H1 (cell line): Measurements from ENCODE around the gene ELOVL5. TPM values are rescaled to one million over a fixed set of nuclear protein-coding genes. Genes with fewer than 3 reads are reported as not detected.
A peak's percentile ranks its signal among the peaks of the same experiment; 100 is the strongest.

Source experiments
- CTCF ChIA-PET: fragments of 300-600 bp; sonication (Branson Sonifier 250); formaldehyde crosslinking; loops from one replicate; lab custom pipeline; 2021; ENCODE audit not compliant: partially characterized antibody; lab: Charles Lee
- POLR2A ChIA-PET: fragments of 300-600 bp; sonication (Branson Sonifier 250); formaldehyde crosslinking; loops from one replicate; lab custom pipeline; 2021; ENCODE audit warnings: inconsistent platforms; ENCODE audit not compliant: partially characterized antibody; lab: Charles Lee
- DNase-seq, 2 experiments: peaks; one replicate each; pipeline versions ENCODE4 v3.0.0 to v3.0.0-alpha.2; 2010 to 2022; ENCODE audit warnings: low spot score in 2 of 2, low read depth in 1 of 2, mixed read lengths in 1 of 2
- FAIRE-seq: peaks from 2 replicates; lab custom pipeline; 2011; peaks lifted over from hg19 to GRCh38; lab: Jason Lieb, UNC
- H2AFZ ChIP-seq: 2 replicates; pipeline ENCODE4 v1.8.1; 2012; ENCODE audit warnings: low read length, inconsistent platforms
- H2AK5ac ChIP-seq: 2 replicates; pipeline ENCODE4 v1.6.1; 2013; ENCODE audit warnings: low read depth, low read length
- H2BK120ac ChIP-seq: replicated peaks from 2 replicates; pipeline ENCODE3; 2013; ENCODE audit warnings: low read depth, low read length, inconsistent platforms
- H2BK12ac ChIP-seq: 2 replicates; pipeline ENCODE4 v1.6.1; 2013; ENCODE audit warnings: low read depth, low read length
- H2BK15ac ChIP-seq: 2 replicates; pipeline ENCODE4 v1.6.1; 2013; ENCODE audit warnings: low read length
- H2BK20ac ChIP-seq: 2 replicates; pipeline ENCODE4 v1.6.1; 2013; ENCODE audit warnings: low read length
- H2BK5ac ChIP-seq: 2 replicates; pipeline ENCODE4 v1.6.1; 2013; ENCODE audit warnings: low read depth, low read length
- H3K14ac ChIP-seq: 2 replicates; pipeline ENCODE4 v1.6.1; 2013; ENCODE audit warnings: inconsistent platforms; ENCODE audit not compliant: insufficient read length
- H3K18ac ChIP-seq: 2 replicates; pipeline ENCODE4 v1.6.1; 2013; ENCODE audit warnings: low read length; ENCODE audit errors: extremely low read depth
- H3K23ac ChIP-seq: 2 replicates; pipeline ENCODE4 v1.6.1; 2013; ENCODE audit warnings: inconsistent platforms; ENCODE audit not compliant: insufficient read length
- H3K23me2 ChIP-seq: 2 replicates; pipeline ENCODE4 v1.6.1; 2013; ENCODE audit warnings: low read depth, low read length
- H3K27ac ChIP-seq: 2 replicates; pipeline ENCODE4 v1.6.1; 2011; ENCODE audit warnings: low read depth, low read length, inconsistent platforms
- H3K27me3 ChIP-seq, 4 experiments: replicated peaks in 1 of 4; 1 replicate in 1 of 4; 2 replicates in 3 of 4; pipeline versions ENCODE4 v1.6.1 to v1.8.1; 2011 to 2013; ENCODE audit warnings: low read length in 3 of 4, mild to moderate bottlenecking in 3 of 4, inconsistent platforms in 2 of 4, mixed read lengths in 2 of 4, moderate library complexity in 1 of 4; ENCODE audit not compliant: control insufficient read depth in 3 of 4, insufficient read depth in 3 of 4; ENCODE audit errors: extremely low read depth in 1 of 4
- H3K36me3 ChIP-seq, 4 experiments: 2 replicates each; pipeline versions ENCODE4 v1.6.1 to v1.8.1; 2011 to 2013; ENCODE audit warnings: mild to moderate bottlenecking in 4 of 4, low read length in 3 of 4, moderate library complexity in 2 of 4, control low read depth in 1 of 4, inconsistent platforms in 1 of 4; ENCODE audit not compliant: insufficient read depth in 4 of 4, control insufficient read depth in 2 of 4
- H3K4ac ChIP-seq: replicated peaks from 2 replicates; pipeline ENCODE3; 2013; ENCODE audit warnings: low read length, low read depth, mixed read lengths, inconsistent platforms; ENCODE audit not compliant: insufficient read length
- H3K4me1 ChIP-seq, 4 experiments: replicated peaks in 1 of 4; 1 replicate in 1 of 4; 2 replicates in 3 of 4; pipeline versions ENCODE4 v1.6.1 to v1.8.1; 2011 to 2013; ENCODE audit warnings: low read length in 3 of 4, inconsistent platforms in 2 of 4, mixed read lengths in 1 of 4; ENCODE audit not compliant: insufficient read depth in 4 of 4, control insufficient read depth in 3 of 4
- H3K4me2 ChIP-seq, 2 experiments: 2 replicates each; pipeline versions ENCODE4 v1.6.1 to v1.8.1; 2011 to 2013; ENCODE audit warnings: low read depth in 2 of 2, low read length in 2 of 2, control low read depth in 1 of 2, inconsistent platforms in 1 of 2, mild to moderate bottlenecking in 1 of 2; ENCODE audit not compliant: insufficient read depth in 1 of 2
- H3K4me3 ChIP-seq, 4 experiments: fragments of 200-600, 300-600 bp in 1 of 4; sonication (generic), shearing (Covaris generic), sonication (Bioruptor Twin) in 1 of 4; 2 replicates each; pipeline versions ENCODE4 v1.5.1 to v1.8.1; 2011 to 2016; ENCODE audit warnings: low read length in 4 of 4, low read depth in 3 of 4, control low read depth in 2 of 4, inconsistent platforms in 2 of 4, mild to moderate bottlenecking in 2 of 4, mixed read lengths in 1 of 4, moderate library complexity in 1 of 4; ENCODE audit not compliant: insufficient read depth in 2 of 4; ENCODE audit errors: extremely low read depth in 1 of 4
- H3K56ac ChIP-seq: replicated peaks from 2 replicates; pipeline ENCODE3; 2013; ENCODE audit warnings: low read depth, mild to moderate bottlenecking, mixed read lengths, low read length, inconsistent platforms; ENCODE audit not compliant: insufficient read length
- H3K79me1 ChIP-seq: 2 replicates; pipeline ENCODE4 v1.6.1; 2013; ENCODE audit warnings: low read depth, low read length, control low read depth
- H3K79me2 ChIP-seq, 2 experiments: 2 replicates each; pipeline versions ENCODE4 v1.6.1 to v1.8.1; 2012 to 2013; ENCODE audit warnings: low read length in 2 of 2, mild to moderate bottlenecking in 2 of 2, inconsistent platforms in 1 of 2; ENCODE audit not compliant: insufficient read depth in 2 of 2, control insufficient read depth in 1 of 2
- H3K9ac ChIP-seq, 4 experiments: replicated peaks in 1 of 4; 1 replicate in 1 of 4; 2 replicates in 3 of 4; pipeline versions ENCODE4 v1.6.1 to v1.8.1; 2011 to 2013; ENCODE audit warnings: low read depth in 3 of 4, low read length in 3 of 4, control low read depth in 2 of 4, mild to moderate bottlenecking in 2 of 4, moderate library complexity in 2 of 4, inconsistent platforms in 1 of 4; ENCODE audit errors: extremely low read depth in 1 of 4
- H3K9me3 ChIP-seq, 2 experiments: 2 replicates each; pipeline versions ENCODE4 v1.6.1 to v1.8.1; 2012 to 2013; ENCODE audit warnings: mild to moderate bottlenecking in 2 of 2, moderate library complexity in 2 of 2, control low read depth in 1 of 2, inconsistent platforms in 1 of 2, low read depth in 1 of 2, low read length in 1 of 2, mixed read lengths in 1 of 2; ENCODE audit not compliant: insufficient read depth in 2 of 2
- H4K20me1 ChIP-seq, 2 experiments: replicated peaks in 1 of 2; 2 replicates each; pipeline versions ENCODE3 to v1.8.1; 2011 to 2013; ENCODE audit warnings: inconsistent platforms in 2 of 2, low read length in 2 of 2, mild to moderate bottlenecking in 1 of 2; ENCODE audit not compliant: insufficient read depth in 2 of 2, control insufficient read depth in 1 of 2
- H4K5ac ChIP-seq: 2 replicates; pipeline ENCODE4 v1.6.1; 2013; ENCODE audit warnings: low read length, low read depth, mixed read lengths, inconsistent platforms; ENCODE audit not compliant: insufficient read length
- H4K8ac ChIP-seq: 2 replicates; pipeline ENCODE4 v1.8.0; 2013; ENCODE audit warnings: mild to moderate bottlenecking, moderate library complexity, low read length, inconsistent platforms; ENCODE audit not compliant: insufficient read depth; ENCODE audit errors: extremely low read depth
- H4K91ac ChIP-seq: replicated peaks from 2 replicates; pipeline ENCODE3; 2013; ENCODE audit warnings: low read length, mixed read lengths, inconsistent platforms; ENCODE audit not compliant: insufficient read length
- E2F6 ChIP-seq: IDR thresholded peaks from 2 replicates; pipeline ENCODE4 v1.6.1; 2012; ENCODE audit warnings: inconsistent platforms
- HDAC6 ChIP-seq: IDR thresholded peaks from one replicate; pipeline ENCODE4 v1.7.1; 2012; ENCODE audit warnings: low read depth, mild to moderate bottlenecking, inconsistent platforms, low read length, moderate library complexity
- JUN ChIP-seq: IDR thresholded peaks from 2 replicates; pipeline ENCODE4 v1.6.1; 2011; ENCODE audit warnings: low read depth, mild to moderate bottlenecking, improper control_type of control experiment, low read length
- KDM1A ChIP-seq: fragments of 200-600, 300-600 bp; sonication (generic); IDR thresholded peaks from 2 replicates; pipeline ENCODE4 v1.7.1; 2016; ENCODE audit warnings: mild to moderate bottlenecking, low read length, borderline replicate concordance
- POLR2A ChIP-seq, 2 experiments: IDR thresholded peaks; 1 replicate in 1 of 2; 2 replicates in 1 of 2; pipeline ENCODE4 v1.6.1; 2011; ENCODE audit warnings: low read depth in 2 of 2, low read length in 2 of 2, mild to moderate bottlenecking in 2 of 2; ENCODE audit errors: control extremely low read depth in 1 of 2
- POLR2AphosphoS5 ChIP-seq: IDR thresholded peaks from 2 replicates; pipeline ENCODE4 v1.6.1; 2011; ENCODE audit warnings: low read depth, low read length
- SAP30 ChIP-seq: fragments of 300-600 bp; sonication (generic); IDR thresholded peaks from 2 replicates; pipeline ENCODE4 v1.7.1; 2012; ENCODE audit warnings: low read length, moderate library complexity, mild to moderate bottlenecking, inconsistent platforms; ENCODE audit not compliant: insufficient read depth, insufficient replicate concordance
- TAF7 ChIP-seq: optimal IDR thresholded peaks from 2 replicates; pipeline ENCODE3; 2011; ENCODE audit warnings: low read depth, mild to moderate bottlenecking, inconsistent platforms, low read length, moderate library complexity, borderline replicate concordance
- TEAD4 ChIP-seq: IDR thresholded peaks from 2 replicates; pipeline ENCODE4 v1.6.1; 2012; ENCODE audit warnings: low read depth, low read length, inconsistent platforms, mixed read lengths
- WGBS, 2 experiments: shearing (Covaris generic) in 1 of 2; methylation state at CpG; one replicate each; pipeline versions ENCODE4 v1.1.6 to v1.1.7; 2013 to 2015; ENCODE audit warnings: low lambda C conversion rate in 2 of 2, mixed read lengths in 2 of 2, inconsistent platforms in 1 of 2, low coverage in 1 of 2, missing lambda C conversion rate in 1 of 2; ENCODE audit not compliant: insufficient replicate concordance in 2 of 2, insufficient coverage in 1 of 2, insufficient read length in 1 of 2; ENCODE audit errors: extremely low coverage in 1 of 2, missing lambda C conversion rate in 1 of 2; 5-methylcytosine and 5-hydroxymethylcytosine counted together
- polyA plus RNA-seq, 7 experiments: library from polyadenylated mRNA; depleted of rRNA in 3 of 7; stranded (reverse) in 5 of 7; unstranded in 2 of 7; fragments of >200 nt in 5 of 7; fragments of 200-250 nt in 2 of 7; gene quantifications; 1 replicate in 5 of 7; 2 replicates in 1 of 7; 4 replicates in 1 of 7; pipeline versions ENCODE4 v1.2.1 to v1.2.3, GENCODE V29; 2011 to 2013; ENCODE audit warnings: missing spikeins in 2 of 7, mixed read lengths in 2 of 7
- total RNA-seq: library from RNA; stranded (reverse); fragmentation: NEBNext Ultra II Directional; extraction: Animal tissue kit (Norgen Biotek cat#: 25700); gene quantifications from 2 replicates; pipeline ENCODE4 v1.2.1, GENCODE V29; 2021
- TF ChIP-seq, protein P1 (sequence below): IDR thresholded peaks from 2 replicates; pipeline ENCODE4 v1.6.1; 2011; ENCODE audit warnings: low read length, improper control_type of control experiment

ELOVL5 gene
- total and polyA plus RNA-seq, 2 of the 8 experiments (the other 6 are each of a cell fraction or from before 2014, with no cell fraction given) = 113 to 156 TPM

DNA sequence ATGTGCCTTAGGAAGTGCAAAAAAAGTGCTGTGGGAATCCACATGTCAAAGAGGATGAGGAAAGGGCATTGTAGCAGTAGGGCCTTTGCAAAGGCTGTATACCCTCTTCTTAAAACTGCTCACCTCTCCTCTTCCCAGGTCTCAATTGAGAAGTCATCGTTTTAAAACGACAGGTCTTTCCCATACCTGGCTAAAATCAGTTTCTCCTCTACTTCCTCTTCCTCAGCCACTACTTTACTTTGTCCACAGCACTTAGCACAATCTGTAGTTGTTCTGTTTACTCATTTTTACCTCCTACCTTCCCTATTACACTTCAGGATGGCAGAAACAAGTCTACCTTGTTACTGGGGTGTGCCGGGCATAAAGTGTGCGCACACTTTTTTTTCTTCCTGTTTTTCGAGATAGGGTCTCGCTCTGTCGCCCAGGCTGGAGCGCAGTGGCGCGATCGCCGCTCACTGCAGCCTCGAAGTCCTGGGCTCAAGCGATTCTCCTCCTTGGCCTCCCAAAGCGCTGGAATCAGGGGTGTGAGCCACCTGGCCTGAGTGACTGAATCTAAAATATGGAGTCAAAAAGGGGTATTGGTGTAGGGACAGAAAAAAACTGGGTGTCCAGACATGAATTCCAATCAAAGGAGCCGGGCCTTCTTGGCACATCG is 9.8 kb upstream of the ELOVL5 start:
- no peak overlapping the region for H3K4ac ChIP-seq
- H3K23ac ChIP-seq = no peak overlapping the region
- H3K4me2 ChIP-seq = peak overlapping the region; percentile 80 to 81
- H3K79me1 ChIP-seq = no peaks in the 10 kb centered on the region
- H2BK12ac ChIP-seq = peak overlapping the region; percentile 77; the same call in 1 of the 2 replicates
- peak overlapping the region; percentile 70 for H4K5ac ChIP-seq
- H3K56ac ChIP-seq = no peak overlapping the region
- no peaks in the 10 kb centered on the region; a peak in 2 of 7 replicates for H3K27me3 ChIP-seq
- peak overlapping the region; percentile 58 to 83 (median 68) for H3K4me3 ChIP-seq
- H3K9ac ChIP-seq = peak overlapping the region in 3 of 4 experiments; percentile 66 to 73 (median 70); a peak in 4 of 7 replicates
- H3K4me1 ChIP-seq = peaks cover 0 to 4% (median 2%) of the 10 kb centered on the region in 4 experiments; a peak in 3 of 7 replicates
- H2AFZ ChIP-seq = 0 out of 2 replicates have a peak overlapping the region, but pooled peaks have one; percentile 18
- no peak overlapping the region for H2AK5ac ChIP-seq
- H3K23me2 ChIP-seq = peaks cover 10% of the 10 kb centered on the region; the same call in 1 of the 2 replicates
- no peaks in the 10 kb centered on the region for H3K79me2 ChIP-seq
- ChIA-PET CTCF (no interaction called here), POLR2A (interaction anchor here (1.2 to 5.6 kb wide), 2 partner anchors 11 to 15 kb away, joined by 3 to 49 read pairs; partner anchors contain the start of gene ELOVL5)
- no peaks in the 10 kb centered on the region for H3K36me3 ChIP-seq
- H2BK5ac ChIP-seq = peak overlapping the region; percentile 95
- no peaks in the 10 kb centered on the region for H4K20me1 ChIP-seq
- DNase-seq = no peak
- peak overlapping the region; percentile 94 for H4K91ac ChIP-seq
- peak overlapping the region; percentile 62 for H2BK120ac ChIP-seq
- H3K18ac ChIP-seq = peak overlapping the region; percentile 89; the same call in 1 of the 2 replicates
- H3K14ac ChIP-seq = no peak overlapping the region
- FAIRE-seq = no peak
- H3K9me3 ChIP-seq = peaks cover under 1 to 5% of the 10 kb centered on the region in 2 experiments; a peak in 1 of 4 replicates
- H3K27ac ChIP-seq = peak overlapping the region; percentile 85; the same call in 1 of the 2 replicates
- H4K8ac ChIP-seq = peak overlapping the region; percentile 97
- H2BK15ac ChIP-seq = 0 out of 2 replicates have a peak overlapping the region, but pooled peaks have one; percentile 61
- 10% methylated on average over 17 of the region's 17 CpGs; no CpG with 5 or more reads in 1 of the 2 experiments for WGBS, 2 experiments
- H2BK20ac ChIP-seq = peak overlapping the region; percentile 82; the same call in 1 of the 2 replicates
- TF ChIP-seq TEAD4 = no peak
- TF ChIP-seq TAF7 = no peak
- peak; percentile 63; the same call in 1 of the 2 replicates for TF ChIP-seq KDM1A
- no peak for TF ChIP-seq JUN
- TF ChIP-seq POLR2A (IDR thresholded peaks at IDR 0.05; ENCODE audit: control extremely low read depth in 1 of 2, low read depth in 2 of 2, low read length in 2 of 2) = no peak
- TF ChIP-seq SAP30 = no peak
- no peak for TF ChIP-seq POLR2AphosphoS5
- TF ChIP-seq HDAC6 = no peak
- TF ChIP-seq E2F6 = peak; percentile 70
- TF ChIP-seq, protein P1, sequence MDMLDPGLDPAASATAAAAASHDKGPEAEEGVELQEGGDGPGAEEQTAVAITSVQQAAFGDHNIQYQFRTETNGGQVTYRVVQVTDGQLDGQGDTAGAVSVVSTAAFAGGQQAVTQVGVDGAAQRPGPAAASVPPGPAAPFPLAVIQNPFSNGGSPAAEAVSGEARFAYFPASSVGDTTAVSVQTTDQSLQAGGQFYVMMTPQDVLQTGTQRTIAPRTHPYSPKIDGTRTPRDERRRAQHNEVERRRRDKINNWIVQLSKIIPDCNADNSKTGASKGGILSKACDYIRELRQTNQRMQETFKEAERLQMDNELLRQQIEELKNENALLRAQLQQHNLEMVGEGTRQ = no peak
